ENCODE data around the gene ASB18. TPM values are rescaled to one million over a fixed set of nuclear protein-coding genes. Genes with fewer than 3 reads are reported as not detected.

ASB18 gene
- total RNA-seq, 4 donors from 2014 or later, result not detected

DNA sequence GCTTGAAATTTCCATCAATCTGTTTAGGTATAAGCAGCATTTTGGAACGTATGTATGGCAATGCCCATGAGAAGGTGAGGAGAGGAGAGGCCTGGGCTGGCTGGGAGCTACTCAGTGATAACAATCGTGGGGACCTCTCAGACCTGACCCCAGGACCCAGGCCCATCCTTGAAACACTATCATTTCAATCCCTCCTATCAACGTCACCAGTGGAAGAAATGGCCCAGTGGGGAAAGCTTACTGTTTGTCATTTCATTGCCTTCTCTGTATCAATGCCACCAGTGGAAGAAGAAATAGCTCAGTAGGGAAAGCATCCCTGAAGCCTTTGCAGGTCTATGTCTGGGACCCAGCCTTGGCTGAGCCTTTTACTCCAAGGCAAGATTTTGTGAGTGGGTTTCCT lies 44.8 kb downstream of the ASB18 start:
- H3K4me1 ChIP-seq, result no peaks in the 10 kb centered on the region
- no peak overlapping the region for H3K4me3 ChIP-seq
- in situ Hi-C loops (cut with MboI; ENCODE audit: low pct_ligation_motif_present in 1 of 4, low pct_unique_long_range_greater_than_20kb in 1 of 4, low sequenced_read_pairs in 3 of 4) (no loop called here), intact Hi-C loops (cut with DNase I; ENCODE audit: low total_unique reads) (no loop called here)
- H3K27ac ChIP-seq, result no peak overlapping the region
- no peak for TF ChIP-seq EP300 (IDR thresholded peaks at IDR 0.05; ENCODE audit: low read depth)
- no peak for TF ChIP-seq POLR2AphosphoS5 (IDR thresholded peaks at IDR 0.05)
- TF ChIP-seq POLR2A (IDR thresholded peaks at IDR 0.05), result no peak
- TF ChIP-seq, protein P1, sequence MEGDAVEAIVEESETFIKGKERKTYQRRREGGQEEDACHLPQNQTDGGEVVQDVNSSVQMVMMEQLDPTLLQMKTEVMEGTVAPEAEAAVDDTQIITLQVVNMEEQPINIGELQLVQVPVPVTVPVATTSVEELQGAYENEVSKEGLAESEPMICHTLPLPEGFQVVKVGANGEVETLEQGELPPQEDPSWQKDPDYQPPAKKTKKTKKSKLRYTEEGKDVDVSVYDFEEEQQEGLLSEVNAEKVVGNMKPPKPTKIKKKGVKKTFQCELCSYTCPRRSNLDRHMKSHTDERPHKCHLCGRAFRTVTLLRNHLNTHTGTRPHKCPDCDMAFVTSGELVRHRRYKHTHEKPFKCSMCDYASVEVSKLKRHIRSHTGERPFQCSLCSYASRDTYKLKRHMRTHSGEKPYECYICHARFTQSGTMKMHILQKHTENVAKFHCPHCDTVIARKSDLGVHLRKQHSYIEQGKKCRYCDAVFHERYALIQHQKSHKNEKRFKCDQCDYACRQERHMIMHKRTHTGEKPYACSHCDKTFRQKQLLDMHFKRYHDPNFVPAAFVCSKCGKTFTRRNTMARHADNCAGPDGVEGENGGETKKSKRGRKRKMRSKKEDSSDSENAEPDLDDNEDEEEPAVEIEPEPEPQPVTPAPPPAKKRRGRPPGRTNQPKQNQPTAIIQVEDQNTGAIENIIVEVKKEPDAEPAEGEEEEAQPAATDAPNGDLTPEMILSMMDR (IDR thresholded peaks at IDR 0.05), result no peak
- H3K9me3 ChIP-seq, result peaks cover 0 to 6% of the 10 kb centered on the region in 2 donors
- no peak for DNase-seq
- 76 to 83% methylated on average over 2 to 3 of the region's 3 CpGs for WGBS, 2 donors (ENCODE audit: low coverage in 1 of 2)
- peaks cover 16% of the 10 kb centered on the region for H3K27me3 ChIP-seq
- no peaks in the 10 kb centered on the region for H3K36me3 ChIP-seq

DNA sequence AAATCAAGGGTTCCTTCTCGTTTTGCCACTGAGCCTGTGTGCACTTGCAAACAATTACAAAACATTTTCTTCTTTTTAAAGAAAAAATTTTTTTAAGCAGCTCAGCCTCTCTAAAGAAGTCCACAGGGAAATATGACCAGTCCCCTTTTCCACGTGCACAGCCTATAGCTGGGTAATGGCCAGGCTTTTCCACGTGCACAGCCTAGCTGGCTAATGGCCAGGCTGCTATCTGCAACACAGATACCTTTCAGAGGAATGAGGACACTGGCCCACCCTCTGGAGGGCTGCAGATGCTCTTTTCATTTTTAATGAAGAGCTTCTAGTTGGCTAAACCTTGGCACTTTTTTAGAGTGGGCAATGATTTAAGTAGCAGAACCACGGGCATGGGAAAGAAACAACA lies 46.3 kb downstream of the ASB18 start:
- DNase-seq, result no peak
- intact Hi-C loops (cut with DNase I; ENCODE audit: low total_unique reads) (no loop called here), in situ Hi-C loops (cut with MboI; ENCODE audit: low pct_ligation_motif_present in 1 of 4, low pct_unique_long_range_greater_than_20kb in 1 of 4, low sequenced_read_pairs in 3 of 4) (no loop called here)
- no peaks in the 10 kb centered on the region for H3K36me3 ChIP-seq
- no peak for TF ChIP-seq POLR2AphosphoS5 (IDR thresholded peaks at IDR 0.05)
- TF ChIP-seq, protein P1 (IDR thresholded peaks at IDR 0.05), result no peak
- TF ChIP-seq EP300 (IDR thresholded peaks at IDR 0.05; ENCODE audit: low read depth), result no peak
- H3K4me1 ChIP-seq, result no peaks in the 10 kb centered on the region
- WGBS, 2 donors (ENCODE audit: low coverage in 1 of 2), result 34 to 39% methylated on average over 4 of the region's 4 CpGs
- H3K27ac ChIP-seq, result no peak overlapping the region
- peaks cover 29% of the 10 kb centered on the region for H3K27me3 ChIP-seq
- no peaks in the 10 kb centered on the region for H3K9me3 ChIP-seq
- H3K4me3 ChIP-seq, result no peak overlapping the region

DNA sequence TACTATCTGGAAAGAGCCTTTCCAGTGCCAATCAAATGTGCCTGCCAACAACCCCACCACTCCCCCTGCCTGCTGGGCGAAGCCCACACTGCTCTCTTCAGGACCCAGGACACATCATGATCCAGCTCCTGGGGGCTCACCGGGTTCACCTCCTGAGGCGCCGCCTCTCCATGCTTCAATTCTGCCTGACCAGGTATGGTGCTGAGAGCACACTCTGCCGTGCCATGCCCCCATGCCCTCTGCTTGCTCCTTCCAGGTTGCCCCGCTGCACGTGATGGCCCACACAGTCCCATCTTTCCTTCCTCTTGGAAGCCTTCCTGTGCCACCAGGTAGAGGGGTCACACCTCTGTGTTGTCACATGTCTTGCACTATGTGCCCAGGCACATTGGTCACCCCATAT lies 47.5 kb downstream of the ASB18 start:
- DNase-seq, result no peak
- TF ChIP-seq POLR2AphosphoS5 (IDR thresholded peaks at IDR 0.05) (no peak), EP300 (IDR thresholded peaks at IDR 0.05; ENCODE audit: low read depth) (no peak), POLR2A (IDR thresholded peaks at IDR 0.05) (no peak)
- TF ChIP-seq, protein P1 (IDR thresholded peaks at IDR 0.05), result no peak
- WGBS, 2 donors (ENCODE audit: low coverage in 1 of 2), result 86% methylated on average over 7 of the region's 7 CpGs; no CpG with 5 or more reads in 1 of the 2 donors
- Histone ChIP-seq H3K36me3 (no peaks in the 10 kb centered on the region), H3K4me1 (no peaks in the 10 kb centered on the region), H3K9me3 (no peaks in the 10 kb centered on the region), H3K27ac (no peak overlapping the region), H3K4me3 (no peak overlapping the region), H3K27me3 (peaks cover 36% of the 10 kb centered on the region)
- intact Hi-C loops (cut with DNase I; ENCODE audit: low total_unique reads), result no loop called here
- in situ Hi-C loops (cut with MboI; ENCODE audit: low pct_ligation_motif_present in 1 of 4, low pct_unique_long_range_greater_than_20kb in 1 of 4, low sequenced_read_pairs in 3 of 4), result no loop called here

DNA sequence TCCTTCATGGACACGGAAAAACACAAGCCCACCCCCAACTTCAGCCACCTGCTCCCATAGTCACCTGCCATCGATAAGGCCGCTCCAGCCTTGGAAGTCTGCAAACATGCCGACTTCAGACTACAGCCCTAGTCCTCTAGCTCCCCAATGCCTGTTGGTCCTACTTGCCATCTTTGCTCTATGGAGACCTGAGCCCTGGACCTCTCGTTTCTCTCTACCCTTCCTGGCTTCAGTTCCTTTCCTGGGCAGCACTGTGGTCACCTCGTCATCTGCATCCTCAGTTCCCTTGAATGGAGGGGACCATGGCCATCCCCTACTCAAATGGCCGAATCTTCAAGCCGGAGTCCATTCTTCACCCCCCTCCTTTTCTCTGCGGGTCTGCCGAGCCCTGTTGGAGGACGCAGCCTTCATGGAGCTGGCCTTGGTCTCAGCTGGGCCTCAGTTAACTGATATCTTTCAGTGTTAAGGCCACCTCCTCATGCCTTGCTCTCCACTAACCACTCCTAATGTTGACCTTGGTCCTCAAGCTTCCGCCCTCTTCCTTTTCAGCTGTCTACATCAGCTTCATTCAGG lies 48.4 kb downstream of the ASB18 start:
- Histone ChIP-seq H3K4me3 (no peak overlapping the region), H3K4me1 (no peaks in the 10 kb centered on the region), H3K9me3 (no peaks in the 10 kb centered on the region), H3K36me3 (no peaks in the 10 kb centered on the region), H3K27me3 (peaks cover 36% of the 10 kb centered on the region), H3K27ac (no peak overlapping the region)
- intact Hi-C loops (cut with DNase I; ENCODE audit: low total_unique reads), result no loop called here
- in situ Hi-C loops (cut with MboI; ENCODE audit: low pct_ligation_motif_present in 1 of 4, low pct_unique_long_range_greater_than_20kb in 1 of 4, low sequenced_read_pairs in 3 of 4), result no loop called here
- DNase-seq, result no peak
- 87 to 92% methylated on average over 4 to 12 of the region's 12 CpGs for WGBS, 2 donors (ENCODE audit: low coverage in 1 of 2)
- TF ChIP-seq POLR2AphosphoS5 (IDR thresholded peaks at IDR 0.05) (no peak), POLR2A (IDR thresholded peaks at IDR 0.05) (no peak), EP300 (IDR thresholded peaks at IDR 0.05; ENCODE audit: low read depth) (no peak)
- TF ChIP-seq, protein P1 (IDR thresholded peaks at IDR 0.05), result no peak

Measured in transverse colon (tissue), 4 donors.